HEK293T (cell line): ENCODE results near the gene EPHA3.

Experiments used
- CTCF ChIA-PET: fragments of 350-600 bp; formaldehyde crosslinking; extraction: SDS; loops from one replicate; lab custom pipeline; 2021; ENCODE audit warnings: antibody characterized with exemption, inconsistent platforms; lab: Yijun Ruan, JAX
- POLR2A ChIA-PET: fragments of 350-600 bp; formaldehyde crosslinking; extraction: SDS; loops from one replicate; lab custom pipeline; 2020; ENCODE audit warnings: antibody characterized with exemption, inconsistent platforms; lab: Yijun Ruan, JAX
- DNase-seq: peaks from one replicate; pipeline ENCODE4 v3.0.0; 2012; ENCODE audit warnings: mixed read lengths; ENCODE audit errors: extremely low spot score
- ARNT ChIP-seq: fragments of 450-650 bp; IDR thresholded peaks from 2 replicates; pipeline ENCODE4 v1.6.1; 2017; ENCODE audit warnings: mild to moderate bottlenecking
- BHLHE40 ChIP-seq: fragments of 450-650 bp; IDR thresholded peaks from 2 replicates; pipeline ENCODE4 v1.6.1; 2016; ENCODE audit warnings: mild to moderate bottlenecking, moderate library complexity, borderline replicate concordance
- CTBP1 ChIP-seq: fragments of 450-650 bp; IDR thresholded peaks from 2 replicates; pipeline ENCODE4 v1.6.1; 2016; ENCODE audit warnings: borderline replicate concordance
- ELF4 ChIP-seq: fragments of 450-650 bp; IDR thresholded peaks from 2 replicates; pipeline ENCODE4 v1.6.1; 2017; ENCODE audit warnings: antibody characterized with exemption
- FOXA1 ChIP-seq: fragments of 450-650 bp; IDR thresholded peaks from 2 replicates; pipeline ENCODE4 v1.6.1; 2016; ENCODE audit warnings: mild to moderate bottlenecking
- FOXK2 ChIP-seq: fragments of 450-650 bp; IDR thresholded peaks from 2 replicates; pipeline ENCODE4 v1.6.1; 2016; ENCODE audit warnings: mild to moderate bottlenecking
- FOXM1 ChIP-seq: fragments of 450-650 bp; IDR thresholded peaks from 2 replicates; pipeline ENCODE4 v1.6.1; 2017; ENCODE audit warnings: mild to moderate bottlenecking, borderline replicate concordance
- HDGF ChIP-seq: fragments of 450-650 bp; IDR thresholded peaks from 2 replicates; pipeline ENCODE4 v1.6.1; 2017; ENCODE audit warnings: antibody characterized with exemption, borderline replicate concordance
- L3MBTL2 ChIP-seq: fragments of 450-650 bp; conservative IDR thresholded peaks from 2 replicates; pipeline ENCODE4 v1.6.1; 2016; ENCODE audit warnings: mild to moderate bottlenecking
- LEF1 ChIP-seq: fragments of 450-650 bp; IDR thresholded peaks from 2 replicates; pipeline ENCODE4 v1.6.1; 2017; ENCODE audit warnings: mild to moderate bottlenecking, borderline replicate concordance
- NFRKB ChIP-seq: fragments of 450-650 bp; IDR thresholded peaks from 2 replicates; pipeline ENCODE4 v1.6.1; 2016; ENCODE audit warnings: mild to moderate bottlenecking, moderate library complexity
- PKNOX1 ChIP-seq: fragments of 450-650 bp; IDR thresholded peaks from 2 replicates; pipeline ENCODE4 v1.6.1; 2016
- SP1 ChIP-seq: fragments of 450-650 bp; IDR thresholded peaks from 2 replicates; pipeline ENCODE4 v1.6.1; 2017
- SUZ12 ChIP-seq: fragments of 450-650 bp; IDR thresholded peaks from 2 replicates; pipeline ENCODE4 v1.6.1; 2016; ENCODE audit warnings: mild to moderate bottlenecking
- TARDBP ChIP-seq: fragments of 450-650 bp; IDR thresholded peaks from 2 replicates; pipeline ENCODE4 v1.6.1; 2016
- ZNF384 ChIP-seq: fragments of 450-650 bp; IDR thresholded peaks from 2 replicates; pipeline ENCODE4 v1.6.1; 2016

EPHA3 gene

GRCh38 chr3:89426060-89426459 lies 318.6 kb downstream of the EPHA3 start:
- POLR2A ChIA-PET: no interaction called here
- TF ChIP-seq ARNT: no peak
- no peak for TF ChIP-seq FOXA1
- no peak for TF ChIP-seq BHLHE40
- TF ChIP-seq NFRKB: no peak
- TF ChIP-seq HDGF: no peak
- no peak for TF ChIP-seq CTBP1
- TF ChIP-seq TARDBP: no peak
- TF ChIP-seq ZNF384: no peak
- TF ChIP-seq L3MBTL2: no peak
- TF ChIP-seq SP1: no peak
- TF ChIP-seq FOXM1: no peak
- no peak for TF ChIP-seq SUZ12
- TF ChIP-seq FOXK2: no peak
- no peak for TF ChIP-seq PKNOX1
- TF ChIP-seq ELF4: no peak
- no peak for TF ChIP-seq LEF1

GRCh38 chr3:89434621-89435380 lies 327.4 kb downstream of the EPHA3 start:
- POLR2A ChIA-PET: no interaction called here
- DNase-seq: no peak
- no peak for TF ChIP-seq PKNOX1
- TF ChIP-seq NFRKB: no peak
- TF ChIP-seq ARNT: no peak
- TF ChIP-seq TARDBP: no peak
- CTCF ChIA-PET: no interaction called here

More at GRCh38 chr3:89426060-89426459, 318.6 kb downstream of the EPHA3 start:
- no peak for DNase-seq
- CTCF ChIA-PET: no interaction called here

- ChIA-PET POLR2A (no interaction called here), CTCF (no interaction called here)
Measured at GRCh38 chr3:89436846-89437245, 329.4 kb downstream of the EPHA3 start.

GRCh38 chr3:89440386-89440785 lies 333.0 kb downstream of the EPHA3 start:
- ChIA-PET CTCF (no interaction called here), POLR2A (no interaction called here)
- no peak for TF ChIP-seq FOXA1
- TF ChIP-seq PKNOX1: no peak
- TF ChIP-seq HDGF: no peak
- TF ChIP-seq SP1: no peak
- TF ChIP-seq CTBP1: no peak
- no peak for TF ChIP-seq SUZ12
- DNase-seq: no peak

More at GRCh38 chr3:89436846-89437245, 329.4 kb downstream of the EPHA3 start:
- TF ChIP-seq LEF1 (no peak), SP1 (no peak), ELF4 (no peak), FOXA1 (no peak), FOXM1 (no peak), L3MBTL2 (no peak)
- no peak for DNase-seq

GRCh38 chr3:89441141-89441540 lies 333.7 kb downstream of the EPHA3 start:
- TF ChIP-seq ZNF384: no peak
- TF ChIP-seq PKNOX1: no peak
- no peak for TF ChIP-seq ELF4
- no peak for TF ChIP-seq TARDBP
- ChIA-PET POLR2A (no interaction called here), CTCF (interaction anchor here (0.6 kb wide), 1 partner anchor 30 kb away, joined by 3 read pairs; no protein-coding TSS in a partner anchor)
- DNase-seq: no peak

GRCh38 chr3:89446593-89446992 lies 339.2 kb downstream of the EPHA3 start:
- no peak for DNase-seq
- CTCF ChIA-PET: interaction anchor here (1.2 kb wide), 1 partner anchor 29 kb away, joined by 3 read pairs; no protein-coding TSS in a partner anchor
- no peak for TF ChIP-seq ZNF384
- TF ChIP-seq FOXM1: no peak
- no peak for TF ChIP-seq SP1
- TF ChIP-seq TARDBP: no peak
- no peak for TF ChIP-seq HDGF
- no peak for TF ChIP-seq LEF1
- POLR2A ChIA-PET: no interaction called here
